HG03520 (cell line): ENCODE data around the gene TMEM190.

Experiments used
- ATAC-seq: cut with Tn5 transposase; IDR thresholded peaks from one replicate; pipeline ENCODE4 v1.9.1; 2021; ENCODE audit warnings: mild to moderate bottlenecking, moderate library complexity; ENCODE audit not compliant: unreplicated experiment

TMEM190 gene

GRCh38 chr19:55350620-55351315, 25.9 kb upstream of the TMEM190 start:
- no peak for ATAC-seq

GRCh38 chr19:55352040-55352439, 24.6 kb upstream of the TMEM190 start:
- ATAC-seq, result no peak

GRCh38 chr19:55352549-55353145, 24.0 kb upstream of the TMEM190 start:
- no peak for ATAC-seq

- ATAC-seq, result no peak
Measured at GRCh38 chr19:55353356-55353802, 23.2 kb upstream of the TMEM190 start.

GRCh38 chr19:55353803-55354697, 22.6 kb upstream of the TMEM190 start:
- ATAC-seq, result no peak

- no peak for ATAC-seq
Measured at GRCh38 chr19:55354698-55355212, 21.9 kb upstream of the TMEM190 start, which contains the start of gene COX6B2. Gene COX6B2 (minus strand): TSS chr19:55354719. CDS start chr19:55354521, 198 bp downstream.

- ATAC-seq, result no peak
Measured at GRCh38 chr19:55355213-55355821, 21.3 kb upstream of the TMEM190 start.

- ATAC-seq, result no peak
Measured at GRCh38 chr19:55358493-55358892, 18.1 kb upstream of the TMEM190 start.

GRCh38 chr19:55358943-55359908, 17.4 kb upstream of the TMEM190 start:
- no peak for ATAC-seq

- no peak for ATAC-seq
Measured at GRCh38 chr19:55360902-55361301, 15.7 kb upstream of the TMEM190 start.

- ATAC-seq, result no peak
Measured at GRCh38 chr19:55362174-55362989, 14.2 kb upstream of the TMEM190 start.

- ATAC-seq, result no peak
Measured at GRCh38 chr19:55362990-55363716, 13.5 kb upstream of the TMEM190 start, which contains the start of gene GARIN5B. Gene GARIN5B (minus strand): TSS chr19:55363260. CDS start chr19:55363066, 194 bp downstream.

GRCh38 chr19:55365245-55365644, 11.4 kb upstream of the TMEM190 start:
- ATAC-seq, result no peak

- ATAC-seq, result no peak
Measured at GRCh38 chr19:55365964-55366363, 10.7 kb upstream of the TMEM190 start.

GRCh38 chr19:55366790-55367189, 9.8 kb upstream of the TMEM190 start:
- ATAC-seq, result no peak

- ATAC-seq, result no peak
Measured at GRCh38 chr19:55368106-55368505, 8.5 kb upstream of the TMEM190 start.

- ATAC-seq, result no peak
Measured at GRCh38 chr19:55368701-55369563, 7.7 kb upstream of the TMEM190 start.
